Activated CD4-positive, alpha-beta memory T cell treated with anti-CD3 and anti-CD28 coated beads for 36 hours (primary cell): Measurements from ENCODE around the gene ATXN3. TPM values are rescaled to one million over a fixed set of nuclear protein-coding genes. Genes with fewer than 3 reads are reported as not detected.
A peak's percentile ranks its signal among the peaks of the same experiment; 100 is the strongest.
"Not testable (repeated sequence)": the region's sequence is repeated elsewhere in the genome, so short reads cannot be mapped to it uniquely, and the experiment has no call there.

ENCODE experiments used
- CTCF ChIA-PET: fragments of 350-600 bp; sonication (Branson Sonifier 250); formaldehyde crosslinking; loops from one replicate; lab custom pipeline; 2021; ENCODE audit warnings: antibody characterized with exemption, inconsistent platforms; lab: Charles Lee
- POLR2A ChIA-PET: fragments of 350-600 bp; sonication (Branson Sonifier 250); formaldehyde crosslinking; loops from one replicate; lab custom pipeline; 2021; ENCODE audit warnings: antibody characterized with exemption; lab: Charles Lee
- DNase-seq: peaks from one replicate; pipeline ENCODE4 v3.0.0-alpha.2; 2020
- H3K27ac Mint-ChIP-seq: one replicate; pipeline ENCODE4 v1.8.0; 2021; ENCODE audit warnings: mixed read lengths
- H3K27me3 Mint-ChIP-seq: one replicate; pipeline ENCODE4 v1.8.0; 2021; ENCODE audit warnings: mixed read lengths
- H3K36me3 Mint-ChIP-seq: one replicate; pipeline ENCODE4 v1.8.0; 2021; ENCODE audit warnings: mixed read lengths
- H3K4me1 Mint-ChIP-seq: one replicate; pipeline ENCODE4 v1.8.0; 2021; ENCODE audit warnings: low read depth, mixed read lengths
- H3K4me3 Mint-ChIP-seq: one replicate; pipeline ENCODE4 v1.8.0; 2021; ENCODE audit warnings: mild to moderate bottlenecking, mixed read lengths
- H3K9me3 Mint-ChIP-seq: one replicate; pipeline ENCODE4 v1.8.0; 2021; ENCODE audit warnings: mixed read lengths
- intact Hi-C: fragments of 100-400 bp; cut with micrococcal nuclease; formaldehyde crosslinking; loops from one replicate; pipeline ENCODE4 v1.15.1; 2023
- total RNA-seq, 2 experiments: library from RNA; stranded (reverse); gene quantifications; one replicate each; pipeline ENCODE4 v1.2.3, GENCODE V29; 2021

ATXN3 gene
- total RNA-seq, 2 experiments from 2014 or later: 30.8 to 31.6 TPM

DNA sequence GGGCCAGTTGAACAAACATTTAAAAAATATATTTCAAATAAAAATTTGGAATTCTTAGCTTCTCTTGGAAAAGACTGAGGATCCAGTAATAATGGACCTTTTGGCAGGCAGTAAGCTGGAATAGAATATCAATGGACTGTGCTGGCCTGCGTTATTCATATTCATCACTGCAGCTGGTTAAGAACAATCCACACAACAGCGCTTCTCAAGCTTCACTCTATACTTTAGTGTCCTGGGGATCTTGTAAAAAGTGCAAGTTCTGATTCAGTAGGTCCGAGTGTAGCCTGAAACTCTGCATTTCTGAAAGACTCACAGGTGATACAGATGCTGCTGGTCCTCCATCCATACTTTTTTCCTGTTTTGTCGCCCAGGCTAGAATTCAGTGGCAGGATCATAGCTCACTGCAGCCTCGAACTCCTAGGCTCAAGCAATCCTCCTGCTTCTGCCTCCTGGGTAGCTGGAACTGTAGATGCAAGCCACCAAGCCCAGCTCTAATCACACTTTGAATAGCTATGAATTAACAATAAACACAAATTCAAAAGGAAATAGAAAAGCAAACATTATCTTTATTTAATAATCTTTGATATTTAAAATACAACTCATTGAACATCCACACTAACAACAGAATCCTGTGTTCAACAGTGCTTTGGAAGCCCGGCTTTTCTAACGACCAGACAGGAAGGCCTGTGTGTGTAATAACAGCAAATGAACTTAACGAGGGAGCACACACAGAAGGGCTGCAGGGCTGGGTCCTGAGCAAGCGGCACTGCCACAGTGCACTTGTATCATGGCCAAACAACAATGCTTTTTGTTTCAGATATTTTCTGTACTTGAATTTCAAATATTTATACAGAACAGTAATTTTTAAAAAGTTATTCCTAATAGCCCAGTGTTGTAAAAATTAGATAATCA lies 48.1 kb downstream of the ATXN3 start:
- POLR2A ChIA-PET: no interaction called here
- no peak for DNase-seq
- Mint-ChIP-seq H3K9me3 (no peaks in the 10 kb centered on the region), H3K36me3 (no peaks in the 10 kb centered on the region), H3K27ac (no peak overlapping the region), H3K4me3 (no peak overlapping the region), H3K27me3 (no peaks in the 10 kb centered on the region), H3K4me1 (no peaks in the 10 kb centered on the region)
- intact Hi-C loops: no loop called here
- CTCF ChIA-PET: no interaction called here

DNA sequence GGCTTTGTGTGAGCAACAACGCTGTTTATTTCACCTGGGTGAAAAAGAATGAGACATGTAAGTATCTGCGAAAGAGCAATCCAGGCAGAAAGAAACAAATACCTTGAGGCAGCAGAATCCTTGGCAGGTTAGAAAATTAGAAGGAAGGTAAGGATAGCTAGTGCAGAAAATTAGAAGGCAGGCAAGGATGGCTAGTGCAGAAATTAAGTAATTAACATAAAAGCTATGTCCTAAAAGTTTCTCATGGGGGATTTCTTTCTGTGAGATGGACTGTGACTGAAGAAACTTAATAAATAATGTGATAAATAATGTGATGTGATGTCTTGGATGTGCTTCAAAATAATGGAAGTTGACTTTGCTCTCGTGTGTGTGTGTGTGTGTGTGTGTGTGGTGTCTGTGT lies 56.6 kb downstream of the ATXN3 start:
- no peak overlapping the region for H3K27ac Mint-ChIP-seq
- CTCF ChIA-PET: no interaction called here
- POLR2A ChIA-PET: no interaction called here
- H3K4me1 Mint-ChIP-seq: no peaks in the 10 kb centered on the region
- no peak for DNase-seq
- H3K27me3 Mint-ChIP-seq: no peaks in the 10 kb centered on the region
- intact Hi-C loops: no loop called here
- peaks cover 10% of the 10 kb centered on the region for H3K9me3 Mint-ChIP-seq
- H3K4me3 Mint-ChIP-seq: no peak overlapping the region
- peaks cover 15% of the 10 kb centered on the region for H3K36me3 Mint-ChIP-seq

DNA sequence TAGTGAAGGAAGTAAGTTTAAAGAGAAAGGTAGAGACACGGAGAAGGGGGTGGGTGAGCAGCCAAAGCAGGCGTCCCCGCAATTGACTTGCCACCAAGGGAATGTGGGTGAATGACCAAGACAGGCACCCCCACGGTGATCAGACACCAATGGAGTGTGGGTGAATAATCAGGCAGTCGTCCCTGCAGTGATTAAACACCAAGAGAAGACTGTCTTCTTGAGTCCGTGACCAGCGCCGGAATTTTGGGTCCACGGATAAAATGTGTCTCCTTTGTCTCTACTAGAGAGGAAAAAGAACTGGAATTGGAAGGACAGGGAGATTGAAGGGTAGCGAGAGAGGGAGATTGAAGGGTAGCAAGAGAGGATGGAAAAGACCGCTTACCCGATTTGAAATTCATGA lies 57.2 kb downstream of the ATXN3 start:
- H3K27me3 Mint-ChIP-seq, H3K27ac Mint-ChIP-seq, DNase-seq, H3K4me3 Mint-ChIP-seq, intact Hi-C loops, CTCF ChIA-PET, POLR2A ChIA-PET, H3K4me1 Mint-ChIP-seq: not testable (repeated sequence)
- H3K9me3 Mint-ChIP-seq: peaks cover 10% of the 10 kb centered on the region
- peaks cover 15% of the 10 kb centered on the region for H3K36me3 Mint-ChIP-seq

DNA sequence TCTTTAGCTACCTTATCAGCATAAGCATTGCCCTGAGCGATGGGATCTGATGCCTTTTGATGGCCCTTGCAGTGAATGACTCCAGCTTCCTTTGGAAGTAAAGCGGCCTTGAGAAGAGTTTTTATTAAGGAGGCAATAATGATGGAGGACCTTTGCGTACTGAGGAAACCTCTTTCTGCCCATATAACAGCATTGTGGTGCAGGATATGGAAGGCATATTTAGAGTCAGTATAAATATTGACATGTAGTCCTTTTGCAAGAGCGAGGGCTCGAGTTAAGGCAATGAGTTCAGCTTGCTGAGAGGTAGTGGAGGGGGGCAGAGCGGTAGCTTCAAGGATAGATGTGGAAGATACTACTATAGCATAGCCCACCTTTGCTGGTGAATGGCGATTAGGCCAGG lies 60.5 kb downstream of the ATXN3 start:
- peaks cover 15% of the 10 kb centered on the region for H3K36me3 Mint-ChIP-seq
- H3K9me3 Mint-ChIP-seq: peaks cover 10% of the 10 kb centered on the region
- H3K27me3 Mint-ChIP-seq, POLR2A ChIA-PET, intact Hi-C loops, H3K27ac Mint-ChIP-seq, CTCF ChIA-PET, H3K4me3 Mint-ChIP-seq, DNase-seq, H3K4me1 Mint-ChIP-seq: not testable (repeated sequence)

DNA sequence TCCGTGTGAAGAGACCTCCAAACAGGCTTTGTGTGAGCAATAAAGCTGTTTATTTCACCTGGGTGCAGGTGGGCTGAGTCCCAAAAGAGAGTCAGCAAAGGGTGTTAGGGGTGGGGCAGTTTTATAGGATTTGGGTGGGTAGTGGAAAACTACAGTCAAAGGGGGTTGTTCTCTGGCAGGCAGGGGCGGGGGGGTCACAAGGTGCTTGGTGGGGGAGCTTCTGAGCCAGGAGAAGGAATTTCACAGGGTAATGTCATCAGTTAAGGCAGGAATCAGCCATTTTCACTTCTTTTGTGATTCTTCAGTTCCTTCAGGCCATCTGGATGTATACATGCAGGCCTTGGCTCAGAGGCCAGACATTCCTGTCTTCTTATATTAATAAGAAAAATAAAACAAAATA lies 64.6 kb downstream of the ATXN3 start:
- H3K27ac Mint-ChIP-seq, H3K27me3 Mint-ChIP-seq, intact Hi-C loops, H3K4me3 Mint-ChIP-seq, H3K9me3 Mint-ChIP-seq, H3K36me3 Mint-ChIP-seq, DNase-seq: not testable (repeated sequence)
- H3K4me1 Mint-ChIP-seq: peaks cover 22% of the 10 kb centered on the region
- ChIA-PET POLR2A (interaction anchor here (2.5 kb wide), 1 partner anchor 80 kb away, joined by 17 read pairs; the partner anchor contains the start of genes CPSF2 and NDUFB1), CTCF (interaction anchor here (2.2 kb wide), 1 partner anchor 65 kb away, joined by 13 read pairs; the partner anchor contains the start of gene ATXN3)

DNA sequence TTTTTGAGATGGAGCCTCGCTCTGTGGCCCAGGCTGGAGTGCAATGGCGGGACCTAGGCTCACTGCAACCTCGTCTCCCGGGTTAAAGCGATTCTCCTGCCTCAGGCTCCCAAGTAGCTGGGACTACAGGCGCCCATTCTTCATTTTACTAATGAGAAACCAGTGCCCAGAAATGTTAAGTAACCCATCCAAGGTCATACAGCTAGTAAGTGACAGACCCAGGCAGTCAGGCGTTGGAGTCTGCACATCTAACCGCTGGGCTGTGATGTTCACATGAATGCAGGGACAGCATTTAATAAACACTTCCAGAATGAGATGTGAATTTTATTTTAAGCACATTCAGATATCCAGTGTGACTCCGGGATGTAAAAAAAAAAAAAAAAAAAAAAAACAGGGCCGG lies 65.2 kb downstream of the ATXN3 start:
- H3K9me3 Mint-ChIP-seq: no peaks in the 10 kb centered on the region
- no peaks in the 10 kb centered on the region for H3K27me3 Mint-ChIP-seq
- DNase-seq: no peak
- ChIA-PET CTCF (interaction anchor here (0.9 to 2.2 kb wide), 5 partner anchors 15 to 66 kb away, joined by 3 to 13 read pairs (median 3); partner anchors contain the start of gene ATXN3), POLR2A (interaction anchor here (1.2 to 2.5 kb wide), 5 partner anchors 65 to 532 kb away, joined by 4 to 17 read pairs (median 9); partner anchors contain the start of genes ATXN3, CPSF2 and NDUFB1)
- peaks cover 7% of the 10 kb centered on the region for H3K36me3 Mint-ChIP-seq
- H3K4me1 Mint-ChIP-seq: peaks cover 26% of the 10 kb centered on the region
- H3K27ac Mint-ChIP-seq: peak overlapping the region; percentile 93
- peak overlapping the region; percentile 9 for H3K4me3 Mint-ChIP-seq
- intact Hi-C loops: no loop called here

DNA sequence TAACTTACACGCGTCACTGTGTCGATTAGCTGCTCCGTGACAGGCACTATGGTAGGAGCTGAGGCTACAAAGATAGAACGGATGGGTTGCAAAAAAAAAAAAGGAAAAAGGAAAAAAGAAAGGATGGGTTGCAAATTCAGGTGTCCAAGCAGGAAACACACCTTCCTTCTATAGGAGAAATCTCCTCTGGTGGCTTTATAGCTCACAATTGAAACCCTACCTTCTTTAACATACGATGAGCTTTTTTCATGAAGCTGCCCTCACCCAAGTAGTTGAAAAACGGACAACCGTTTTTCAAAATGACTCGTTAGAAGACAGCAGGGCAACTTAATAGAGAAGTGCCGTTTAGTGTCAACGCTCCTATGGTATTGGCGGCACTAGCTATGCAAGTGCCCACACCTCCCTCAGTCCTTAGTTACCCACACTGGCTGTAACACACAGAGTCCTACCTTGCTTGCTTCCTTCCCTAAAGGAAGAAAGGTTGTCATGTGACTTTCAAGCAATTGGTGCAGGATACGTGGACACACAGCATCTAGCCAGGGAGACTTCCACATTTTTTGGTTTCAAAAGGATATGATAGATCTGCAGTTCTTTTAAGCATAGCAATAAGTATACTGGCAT lies 65.8 kb downstream of the ATXN3 start:
- H3K4me3 Mint-ChIP-seq: peak overlapping the region; percentile 90
- DNase-seq: peak; percentile 31

DNA sequence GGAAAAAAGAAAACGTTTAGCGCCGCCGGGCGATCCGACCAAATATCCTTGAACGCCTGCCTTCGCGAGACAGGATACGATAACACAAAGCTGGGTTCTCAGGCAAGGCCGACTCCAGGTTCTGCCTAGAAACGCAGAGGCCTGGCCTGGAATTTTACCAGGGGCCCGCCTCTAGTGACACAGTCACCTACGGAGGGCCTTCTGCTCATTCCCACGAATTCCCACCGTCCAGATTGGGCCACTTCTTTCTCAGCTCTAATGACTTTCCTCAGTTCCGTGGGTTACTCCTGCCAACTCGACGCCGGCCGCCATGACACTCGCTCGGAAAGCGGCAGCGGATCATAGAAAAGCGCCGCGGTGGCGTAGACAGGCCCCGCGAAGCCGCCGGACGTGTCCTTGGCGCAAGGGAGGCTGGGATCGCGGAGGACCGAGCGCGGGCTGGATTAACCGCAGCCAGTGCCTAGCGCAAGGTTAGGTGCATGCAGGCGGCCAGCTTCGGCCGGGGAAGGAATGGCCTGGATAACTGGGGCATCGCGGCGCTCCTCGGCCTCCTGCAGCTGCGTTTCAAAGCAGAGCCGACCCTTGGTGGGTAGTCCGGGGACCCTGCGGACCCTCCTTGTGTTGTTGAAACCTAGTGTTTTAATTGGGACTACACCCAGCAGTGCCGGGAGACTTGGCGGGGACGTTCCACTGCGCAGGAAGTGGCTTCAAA lies 66.5 kb downstream of the ATXN3 start, which contains the start of gene TRIP11:
Gene TRIP11, minus strand, starts transcription at position 341 of the 712 bp plus-strand sequence. CDS start 374 bp downstream, outside the sequence.
- intact Hi-C loops: loop anchor here (1.0 kb wide), 3 partner anchors 66 to 530 kb away; partner anchors contain the start of genes ATXN3, CPSF2, NDUFB1 and PPP4R3A
- DNase-seq: peak; percentile 97
- POLR2A ChIA-PET: interaction anchor here (0.6 to 2.5 kb wide), 14 partner anchors 22 to 531 kb away, joined by 3 to 17 read pairs (median 4); partner anchors contain the start of genes ATXN3, CPSF2 and NDUFB1
- Mint-ChIP-seq H3K9me3 (no peaks in the 10 kb centered on the region), H3K4me1 (peaks cover 31% of the 10 kb centered on the region), H3K27me3 (no peaks in the 10 kb centered on the region), H3K4me3 (peak within 1 kb of the TSS; percentile 90), H3K36me3 (peaks cover 7% of the 10 kb centered on the region), H3K27ac (peak within 1 kb of the TSS; percentile 93)
- CTCF ChIA-PET: interaction anchor here (0.8 to 2.2 kb wide), 9 partner anchors 16 to 167 kb away, joined by 3 to 13 read pairs (median 4); partner anchors contain the start of genes ATXN3 and CPSF2

More for the DNA sequence above, 65.8 kb downstream of the ATXN3 start:
- Mint-ChIP-seq H3K9me3 (no peaks in the 10 kb centered on the region), H3K27ac (peak overlapping the region; percentile 93), H3K36me3 (peaks cover 7% of the 10 kb centered on the region), H3K4me1 (peaks cover 31% of the 10 kb centered on the region), H3K27me3 (no peaks in the 10 kb centered on the region)
- POLR2A ChIA-PET: interaction anchor here (0.6 to 2.5 kb wide), 14 partner anchors 22 to 532 kb away, joined by 3 to 17 read pairs (median 4); partner anchors contain the start of genes ATXN3, CPSF2 and NDUFB1
- CTCF ChIA-PET: interaction anchor here (0.8 to 2.2 kb wide), 8 partner anchors 15 to 168 kb away, joined by 3 to 13 read pairs (median 4); partner anchors contain the start of genes ATXN3 and CPSF2
- intact Hi-C loops: loop anchor here (1.0 kb wide), 3 partner anchors 66 to 530 kb away; partner anchors contain the start of genes ATXN3, CPSF2, NDUFB1 and PPP4R3A

DNA sequence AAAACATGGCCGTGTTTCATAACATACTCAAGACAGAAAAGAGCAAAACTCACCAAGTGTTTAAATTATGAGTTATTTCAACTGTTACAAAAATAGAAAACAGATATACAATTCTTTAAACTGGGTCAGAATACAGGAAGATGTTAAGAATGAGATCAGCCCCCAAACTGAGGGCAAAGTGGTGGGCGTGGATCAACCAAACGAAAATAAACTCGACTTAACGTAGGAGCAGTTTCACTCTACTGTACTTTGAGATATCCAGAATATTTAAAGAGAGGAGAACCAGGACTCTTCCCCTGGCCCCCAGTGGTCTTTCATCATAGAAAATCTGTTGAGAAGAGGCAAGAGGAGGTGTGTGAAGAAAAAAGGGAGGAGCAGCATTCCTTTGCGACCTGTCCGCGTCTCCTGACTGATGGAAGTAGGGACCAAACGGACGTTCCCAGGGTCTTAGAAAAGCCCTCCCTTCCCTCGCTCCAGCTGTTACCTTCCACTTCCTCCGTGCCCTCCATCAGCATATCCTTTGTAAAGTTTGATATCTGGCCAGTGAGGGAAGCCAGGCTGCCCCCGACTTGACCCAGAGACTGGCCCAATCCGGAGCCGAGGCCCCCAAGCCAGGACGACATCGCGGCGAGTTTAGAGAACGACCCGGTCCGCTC lies 67.2 kb downstream of the ATXN3 start:
- DNase-seq: peak; percentile 37
- Mint-ChIP-seq H3K27me3 (no peaks in the 10 kb centered on the region), H3K36me3 (peaks cover 7% of the 10 kb centered on the region), H3K9me3 (no peaks in the 10 kb centered on the region), H3K4me3 (peak overlapping the region; percentile 90), H3K4me1 (peaks cover 31% of the 10 kb centered on the region), H3K27ac (peak overlapping the region; percentile 93)
- intact Hi-C loops: no loop called here
- ChIA-PET POLR2A (interaction anchor here (1.3 to 2.5 kb wide), 6 partner anchors 27 to 173 kb away, joined by 3 to 17 read pairs (median 6); partner anchors contain the start of genes ATXN3, CPSF2 and NDUFB1), CTCF (interaction anchor here (0.8 to 2.2 kb wide), 3 partner anchors 17 to 68 kb away, joined by 4 to 13 read pairs (median 8); partner anchors contain the start of gene ATXN3)

DNA sequence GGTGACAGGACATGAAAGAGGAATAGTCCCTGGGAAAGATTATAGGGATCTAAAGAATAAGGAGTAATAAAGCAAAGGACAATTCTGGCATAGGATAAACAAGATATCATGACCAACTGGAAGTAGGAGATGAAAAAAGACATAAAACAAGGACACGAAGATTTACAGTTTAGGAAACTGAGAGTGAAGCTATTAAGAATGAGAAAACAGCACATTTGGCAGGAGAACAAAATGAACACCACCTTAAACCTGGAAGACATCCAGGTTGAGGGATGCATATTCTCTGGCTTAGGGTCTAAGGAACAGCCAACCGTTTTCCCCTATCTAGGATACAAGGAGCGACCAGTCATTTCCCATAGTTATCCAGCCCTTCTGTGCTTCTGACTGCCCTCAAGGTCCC lies 68.4 kb downstream of the ATXN3 start:
- peak overlapping the region; percentile 3 for H3K27ac Mint-ChIP-seq
- H3K4me1 Mint-ChIP-seq: peaks cover 38% of the 10 kb centered on the region
- no peaks in the 10 kb centered on the region for H3K9me3 Mint-ChIP-seq
- intact Hi-C loops: no loop called here
- ChIA-PET CTCF (interaction anchor here (1.5 kb wide), 1 partner anchor 69 kb away, joined by 8 read pairs; the partner anchor contains the start of gene ATXN3), POLR2A (no interaction called here)
- DNase-seq: no peak
- peaks cover 7% of the 10 kb centered on the region for H3K36me3 Mint-ChIP-seq
- no peaks in the 10 kb centered on the region for H3K27me3 Mint-ChIP-seq
- peak overlapping the region; percentile 90 for H3K4me3 Mint-ChIP-seq
